WTC11 (cell line): ENCODE measurements around the gene PTPN4. TPM values are rescaled to one million over a fixed set of nuclear protein-coding genes. Genes with fewer than 3 reads are reported as not detected.

Source experiments
- ATAC-seq: fragments of 200-7000 bp; cut with Tn5 transposase; 2 replicates; pipeline ENCODE4 v1.10.0; 2021; ENCODE audit warnings: mild to moderate bottlenecking, moderate library complexity
- CTCF ChIA-PET: fragments of 300-600 bp; sonication (Branson Sonifier 250); formaldehyde crosslinking; loops from one replicate; lab custom pipeline; 2021; ENCODE audit warnings: antibody characterized with exemption; lab: Charles Lee
- POLR2A ChIA-PET: fragments of 350-600 bp; sonication (Branson Sonifier 250); formaldehyde crosslinking; loops from one replicate; lab custom pipeline; 2021; ENCODE audit warnings: antibody characterized with exemption; lab: Charles Lee
- DNase-seq: peaks from one replicate; pipeline ENCODE4 v3.0.0; 2021; ENCODE audit warnings: low spot score
- H3K27ac Mint-ChIP-seq: 2 replicates; pipeline ENCODE4 v1.8.0; 2021; ENCODE audit warnings: mixed read lengths
- H3K27me3 Mint-ChIP-seq: 2 replicates; pipeline ENCODE4 v1.8.0; 2021; ENCODE audit warnings: low read depth, mild to moderate bottlenecking, moderate library complexity, mixed read lengths
- H3K36me3 Mint-ChIP-seq: 2 replicates; pipeline ENCODE4 v1.8.0; 2021; ENCODE audit warnings: mixed read lengths
- H3K4me1 Mint-ChIP-seq: 2 replicates; pipeline ENCODE4 v1.8.0; 2022; ENCODE audit warnings: mixed read lengths
- H3K4me3 Mint-ChIP-seq: 2 replicates; pipeline ENCODE4 v1.8.0; 2021; ENCODE audit warnings: mild to moderate bottlenecking, moderate library complexity, mixed read lengths
- H3K9me3 Mint-ChIP-seq: 2 replicates; pipeline ENCODE4 v1.8.0; 2021; ENCODE audit warnings: mixed read lengths
- CBFB ChIP-seq: sonication (generic); formaldehyde crosslinking; IDR thresholded peaks from 2 replicates; pipeline ENCODE4 v1.8.1; 2022; ENCODE audit warnings: mild to moderate bottlenecking, low read depth, missing genetic modification reagents
- CDX4 ChIP-seq: fragments of 250-450 bp; sonication (Bioruptor Pico); IDR thresholded peaks from 2 replicates; pipeline ENCODE4 v1.9.0; 2021; ENCODE audit warnings: moderate library complexity, mild to moderate bottlenecking, inconsistent platforms, borderline replicate concordance
- ESRRA ChIP-seq: sonication (generic); formaldehyde crosslinking; IDR thresholded peaks from 2 replicates; pipeline ENCODE4 v1.8.1; 2022; ENCODE audit warnings: mild to moderate bottlenecking, missing genetic modification reagents, borderline replicate concordance
- HMGA2 ChIP-seq: fragments of 250-450 bp; sonication (Bioruptor Pico); IDR thresholded peaks from 2 replicates; pipeline ENCODE4 v1.4.0; 2021; ENCODE audit warnings: mild to moderate bottlenecking, moderate library complexity
- JAZF1 ChIP-seq: fragments of 250-450 bp; sonication (Bioruptor Pico); IDR thresholded peaks from 2 replicates; pipeline ENCODE4 v1.9.0; 2021; ENCODE audit warnings: moderate library complexity, mild to moderate bottlenecking, inconsistent platforms
- JUN ChIP-seq: sonication (generic); formaldehyde crosslinking; IDR thresholded peaks from 2 replicates; pipeline ENCODE4 v1.8.0; 2023; ENCODE audit warnings: mild to moderate bottlenecking, missing genetic modification reagents
- KAT7 ChIP-seq: sonication (generic); formaldehyde crosslinking; IDR thresholded peaks from 2 replicates; pipeline ENCODE4 v1.8.1; 2023; ENCODE audit warnings: missing genetic modification reagents, mild to moderate bottlenecking, borderline replicate concordance
- MXD4 ChIP-seq: fragments of 250-450 bp; sonication (Bioruptor Pico); IDR thresholded peaks from 2 replicates; pipeline ENCODE4 v1.8.0; 2021; ENCODE audit warnings: mild to moderate bottlenecking, moderate library complexity, borderline replicate concordance
- NFATC4 ChIP-seq: fragments of 250-450 bp; sonication (Bioruptor Pico); IDR thresholded peaks from 2 replicates; pipeline ENCODE4 v1.9.0; 2021; ENCODE audit warnings: mild to moderate bottlenecking
- NFYB ChIP-seq: sonication (generic); formaldehyde crosslinking; conservative IDR thresholded peaks from 2 replicates; pipeline ENCODE4 v1.8.0; 2022; ENCODE audit warnings: low read depth, missing genetic modification reagents
- NR1H2 ChIP-seq: sonication (generic); formaldehyde crosslinking; IDR thresholded peaks from 2 replicates; pipeline ENCODE4 v1.9.0; 2021; ENCODE audit warnings: mild to moderate bottlenecking, moderate library complexity, missing genetic modification reagents
- NR3C1 ChIP-seq: sonication (generic); formaldehyde crosslinking; conservative IDR thresholded peaks from 2 replicates; pipeline ENCODE4 v1.8.1; 2023; ENCODE audit warnings: low read depth, mild to moderate bottlenecking, missing genetic modification reagents
- OVOL2 ChIP-seq: fragments of 250-450 bp; sonication (Bioruptor Pico); IDR thresholded peaks from 2 replicates; pipeline ENCODE4 v1.9.0; 2021; ENCODE audit warnings: mild to moderate bottlenecking, borderline replicate concordance
- RORB ChIP-seq: fragments of 250-450 bp; sonication (Bioruptor Pico); IDR thresholded peaks from 2 replicates; pipeline ENCODE4 v1.9.0; 2021; ENCODE audit warnings: mild to moderate bottlenecking
- SMAD4 ChIP-seq: sonication (generic); formaldehyde crosslinking; IDR thresholded peaks from 2 replicates; pipeline ENCODE4 v1.8.0; 2022; ENCODE audit warnings: mild to moderate bottlenecking, missing genetic modification reagents
- SOX15 ChIP-seq: fragments of 250-450 bp; sonication (Bioruptor Pico); IDR thresholded peaks from 2 replicates; pipeline ENCODE4 v1.9.0; 2021; ENCODE audit warnings: mild to moderate bottlenecking
- TEAD4 ChIP-seq: sonication (generic); formaldehyde crosslinking; IDR thresholded peaks from 2 replicates; pipeline ENCODE4 v1.8.0; 2022; ENCODE audit warnings: mild to moderate bottlenecking, missing genetic modification reagents
- ZNF121 ChIP-seq: sonication (generic); formaldehyde crosslinking; IDR thresholded peaks from 2 replicates; pipeline ENCODE4 v1.8.0; 2023; ENCODE audit warnings: missing genetic modification reagents
- ZNF396 ChIP-seq: fragments of 250-450 bp; sonication (Bioruptor Pico); IDR thresholded peaks from 2 replicates; pipeline ENCODE4 v1.8.0; 2021; ENCODE audit warnings: mild to moderate bottlenecking, moderate library complexity, borderline replicate concordance
- ZNF416 ChIP-seq: fragments of 250-450 bp; sonication (Bioruptor Pico); IDR thresholded peaks from 2 replicates; pipeline ENCODE4 v1.9.0; 2021; ENCODE audit warnings: mild to moderate bottlenecking, inconsistent platforms
- ZNF512 ChIP-seq: sonication (generic); formaldehyde crosslinking; IDR thresholded peaks from 2 replicates; pipeline ENCODE4 v1.8.1; 2022; ENCODE audit warnings: missing genetic modification reagents, borderline replicate concordance
- ZNF671 ChIP-seq: fragments of 250-450 bp; sonication (Bioruptor Pico); IDR thresholded peaks from 2 replicates; pipeline ENCODE4 v1.8.0; 2021; ENCODE audit warnings: mild to moderate bottlenecking
- total RNA-seq: library from RNA; stranded (reverse); gene quantifications from 3 replicates; pipeline ENCODE4 v1.2.3, GENCODE V29; 2021
- TF ChIP-seq, protein P1 (sequence below): fragments of 250-450 bp; sonication (Bioruptor Pico); IDR thresholded peaks from 2 replicates; pipeline ENCODE4 v1.8.0; 2021; ENCODE audit warnings: mild to moderate bottlenecking
- TF ChIP-seq, protein P2 (sequence below): sonication (generic); formaldehyde crosslinking; IDR thresholded peaks from 2 replicates; pipeline ENCODE4 v1.8.0; 2022; ENCODE audit warnings: mild to moderate bottlenecking, missing genetic modification reagents
- TF ChIP-seq, protein P3 (sequence below): fragments of 200-600 bp; IDR thresholded peaks from 2 replicates; pipeline ENCODE4 v1.8.0; 2022; ENCODE audit warnings: antibody characterized with exemption
- TF ChIP-seq, protein P4 (sequence below): sonication (generic); formaldehyde crosslinking; IDR thresholded peaks from 2 replicates; pipeline ENCODE4 v1.8.1; 2023; ENCODE audit warnings: mild to moderate bottlenecking, missing genetic modification reagents

Gene PTPN4
- total RNA-seq, 1 experiment from 2014 or later, result 85.8 TPM

- POLR2A ChIA-PET, result no interaction called here
- Mint-ChIP-seq H3K27ac (no peak overlapping the region), H3K4me1 (peaks cover 8% of the 10 kb centered on the region), H3K9me3 (peaks cover 6% of the 10 kb centered on the region), H3K36me3 (peaks cover under 1% of the 10 kb centered on the region), H3K27me3 (no peaks in the 10 kb centered on the region), H3K4me3 (no peak overlapping the region)
- TF ChIP-seq, protein P1, sequence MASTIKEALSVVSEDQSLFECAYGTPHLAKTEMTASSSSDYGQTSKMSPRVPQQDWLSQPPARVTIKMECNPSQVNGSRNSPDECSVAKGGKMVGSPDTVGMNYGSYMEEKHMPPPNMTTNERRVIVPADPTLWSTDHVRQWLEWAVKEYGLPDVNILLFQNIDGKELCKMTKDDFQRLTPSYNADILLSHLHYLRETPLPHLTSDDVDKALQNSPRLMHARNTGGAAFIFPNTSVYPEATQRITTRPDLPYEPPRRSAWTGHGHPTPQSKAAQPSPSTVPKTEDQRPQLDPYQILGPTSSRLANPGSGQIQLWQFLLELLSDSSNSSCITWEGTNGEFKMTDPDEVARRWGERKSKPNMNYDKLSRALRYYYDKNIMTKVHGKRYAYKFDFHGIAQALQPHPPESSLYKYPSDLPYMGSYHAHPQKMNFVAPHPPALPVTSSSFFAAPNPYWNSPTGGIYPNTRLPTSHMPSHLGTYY (CRISPR knock-in tag), result no peak
- TF ChIP-seq SOX15 (CRISPR knock-in tag), result no peak
- TF ChIP-seq, protein P2, sequence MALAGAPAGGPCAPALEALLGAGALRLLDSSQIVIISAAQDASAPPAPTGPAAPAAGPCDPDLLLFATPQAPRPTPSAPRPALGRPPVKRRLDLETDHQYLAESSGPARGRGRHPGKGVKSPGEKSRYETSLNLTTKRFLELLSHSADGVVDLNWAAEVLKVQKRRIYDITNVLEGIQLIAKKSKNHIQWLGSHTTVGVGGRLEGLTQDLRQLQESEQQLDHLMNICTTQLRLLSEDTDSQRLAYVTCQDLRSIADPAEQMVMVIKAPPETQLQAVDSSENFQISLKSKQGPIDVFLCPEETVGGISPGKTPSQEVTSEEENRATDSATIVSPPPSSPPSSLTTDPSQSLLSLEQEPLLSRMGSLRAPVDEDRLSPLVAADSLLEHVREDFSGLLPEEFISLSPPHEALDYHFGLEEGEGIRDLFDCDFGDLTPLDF, result no peak
- no peak for TF ChIP-seq NFYB
- TF ChIP-seq NFATC4, result no peak
- TF ChIP-seq JUN (CRISPR knock-in tag), result no peak
- no peak for TF ChIP-seq ZNF512 (CRISPR knock-in tag)
- no peak for TF ChIP-seq TEAD4 (CRISPR knock-in tag)
- TF ChIP-seq RORB (CRISPR knock-in tag), result no peak
- TF ChIP-seq, protein P3, sequence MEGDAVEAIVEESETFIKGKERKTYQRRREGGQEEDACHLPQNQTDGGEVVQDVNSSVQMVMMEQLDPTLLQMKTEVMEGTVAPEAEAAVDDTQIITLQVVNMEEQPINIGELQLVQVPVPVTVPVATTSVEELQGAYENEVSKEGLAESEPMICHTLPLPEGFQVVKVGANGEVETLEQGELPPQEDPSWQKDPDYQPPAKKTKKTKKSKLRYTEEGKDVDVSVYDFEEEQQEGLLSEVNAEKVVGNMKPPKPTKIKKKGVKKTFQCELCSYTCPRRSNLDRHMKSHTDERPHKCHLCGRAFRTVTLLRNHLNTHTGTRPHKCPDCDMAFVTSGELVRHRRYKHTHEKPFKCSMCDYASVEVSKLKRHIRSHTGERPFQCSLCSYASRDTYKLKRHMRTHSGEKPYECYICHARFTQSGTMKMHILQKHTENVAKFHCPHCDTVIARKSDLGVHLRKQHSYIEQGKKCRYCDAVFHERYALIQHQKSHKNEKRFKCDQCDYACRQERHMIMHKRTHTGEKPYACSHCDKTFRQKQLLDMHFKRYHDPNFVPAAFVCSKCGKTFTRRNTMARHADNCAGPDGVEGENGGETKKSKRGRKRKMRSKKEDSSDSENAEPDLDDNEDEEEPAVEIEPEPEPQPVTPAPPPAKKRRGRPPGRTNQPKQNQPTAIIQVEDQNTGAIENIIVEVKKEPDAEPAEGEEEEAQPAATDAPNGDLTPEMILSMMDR, result no peak
- TF ChIP-seq, protein P4, sequence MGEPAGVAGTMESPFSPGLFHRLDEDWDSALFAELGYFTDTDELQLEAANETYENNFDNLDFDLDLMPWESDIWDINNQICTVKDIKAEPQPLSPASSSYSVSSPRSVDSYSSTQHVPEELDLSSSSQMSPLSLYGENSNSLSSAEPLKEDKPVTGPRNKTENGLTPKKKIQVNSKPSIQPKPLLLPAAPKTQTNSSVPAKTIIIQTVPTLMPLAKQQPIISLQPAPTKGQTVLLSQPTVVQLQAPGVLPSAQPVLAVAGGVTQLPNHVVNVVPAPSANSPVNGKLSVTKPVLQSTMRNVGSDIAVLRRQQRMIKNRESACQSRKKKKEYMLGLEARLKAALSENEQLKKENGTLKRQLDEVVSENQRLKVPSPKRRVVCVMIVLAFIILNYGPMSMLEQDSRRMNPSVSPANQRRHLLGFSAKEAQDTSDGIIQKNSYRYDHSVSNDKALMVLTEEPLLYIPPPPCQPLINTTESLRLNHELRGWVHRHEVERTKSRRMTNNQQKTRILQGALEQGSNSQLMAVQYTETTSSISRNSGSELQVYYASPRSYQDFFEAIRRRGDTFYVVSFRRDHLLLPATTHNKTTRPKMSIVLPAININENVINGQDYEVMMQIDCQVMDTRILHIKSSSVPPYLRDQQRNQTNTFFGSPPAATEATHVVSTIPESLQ (CRISPR knock-in tag), result no peak
- no peak for TF ChIP-seq ZNF121
- no peak for TF ChIP-seq CDX4 (CRISPR knock-in tag)
- no peak for TF ChIP-seq NR3C1
- no peak for TF ChIP-seq CBFB (CRISPR knock-in tag)
- ATAC-seq (no peak), DNase-seq (no peak)
- CTCF ChIA-PET, result interaction anchor here (0.9 kb wide), 1 partner anchor 13 kb away, joined by 4 read pairs; no protein-coding TSS in a partner anchor
Measured at GRCh38 chr2:119716284-119716672, 43.4 kb upstream of the PTPN4 start.

DNA sequence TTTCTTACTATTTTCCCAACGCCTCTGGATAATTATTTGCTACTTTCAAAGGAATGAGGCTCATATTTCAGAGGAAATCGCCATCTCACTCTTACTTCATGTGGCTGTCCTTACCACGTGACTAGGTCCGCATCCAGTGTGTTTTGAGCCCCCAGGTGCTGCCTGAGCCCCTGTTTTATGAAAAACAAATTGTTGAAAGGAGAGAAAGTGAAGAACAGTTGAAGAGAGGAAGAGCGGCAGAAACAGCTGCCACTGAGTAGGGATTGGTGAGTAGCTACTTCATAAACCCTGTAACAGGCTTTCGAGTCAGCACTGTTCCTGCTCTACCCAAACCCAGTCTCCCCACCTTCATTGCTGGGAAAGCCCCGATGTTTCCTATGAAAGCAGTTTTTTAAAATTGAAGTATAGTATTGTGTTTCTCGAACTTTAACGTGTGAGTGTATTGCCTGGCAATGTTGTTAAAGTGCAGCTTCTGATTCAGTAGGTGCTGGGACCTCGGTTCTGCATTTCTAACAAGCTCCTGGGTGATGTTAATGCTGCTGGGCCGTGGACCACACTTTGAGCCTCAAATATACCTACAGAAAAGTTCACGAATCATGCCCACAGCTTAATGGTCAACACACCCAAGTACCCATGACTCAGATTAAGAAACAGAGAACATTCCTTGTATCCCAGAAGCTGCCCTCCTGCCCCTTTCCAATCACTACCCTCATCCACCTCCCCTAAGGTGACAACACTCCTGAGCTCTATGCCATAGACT, 41.0 kb upstream of the PTPN4 start:
- H3K9me3 Mint-ChIP-seq, result peaks cover 12% of the 10 kb centered on the region
- no peak overlapping the region for H3K27ac Mint-ChIP-seq
- CTCF ChIA-PET, result interaction anchor here (0.9 to 2.0 kb wide), 8 partner anchors 12 to 457 kb away, joined by 3 to 20 read pairs (median 4); no protein-coding TSS in a partner anchor
- peaks cover 8% of the 10 kb centered on the region for H3K4me1 Mint-ChIP-seq
- no peaks in the 10 kb centered on the region for H3K27me3 Mint-ChIP-seq
- ATAC-seq (peak; percentile 27; the same call in 1 of the 2 replicates), DNase-seq (no peak)
- H3K4me3 Mint-ChIP-seq, result no peak overlapping the region
- H3K36me3 Mint-ChIP-seq, result peaks cover 3% of the 10 kb centered on the region
- POLR2A ChIA-PET, result no interaction called here
- TF ChIP-seq MXD4 (CRISPR knock-in tag) (no peak), NR1H2 (CRISPR knock-in tag) (no peak), SMAD4 (no peak), ESRRA (CRISPR knock-in tag) (no peak), ZNF416 (CRISPR knock-in tag) (no peak), NFATC4 (no peak), ZNF671 (CRISPR knock-in tag) (no peak), HMGA2 (CRISPR knock-in tag) (no peak), NFYB (no peak), CDX4 (CRISPR knock-in tag) (no peak), OVOL2 (CRISPR knock-in tag) (no peak), JAZF1 (CRISPR knock-in tag) (no peak), KAT7 (CRISPR knock-in tag) (no peak), ZNF396 (CRISPR knock-in tag) (no peak)
